Sigmoid colon (tissue), 7 donors: ENCODE measurements around the gene SELENOV. TPM values are rescaled to one million over a fixed set of nuclear protein-coding genes. Genes with fewer than 3 reads are reported as not detected.

Experiments
- DNase-seq: peaks from one replicate; pipeline ENCODE4 v3.0.0-alpha.2; 2019
- H3K27ac ChIP-seq, 4 donors: fragments of 200-600 bp; sonication (generic); one replicate each; pipeline ENCODE4 v1.5.1; 2016 to 2019; ENCODE audit warnings: mild to moderate bottlenecking in 1 of 4
- H3K27me3 ChIP-seq, 3 donors: fragments of 200-600 bp; sonication (generic); one replicate each; pipeline ENCODE4 v1.5.1; 2019; ENCODE audit warnings: mild to moderate bottlenecking in 1 of 3
- H3K36me3 ChIP-seq, 4 donors: fragments of 200-600 bp; sonication (generic); one replicate each; pipeline ENCODE4 v1.5.1; 2016 to 2019
- H3K4me1 ChIP-seq, 4 donors: fragments of 200-600 bp; sonication (generic); one replicate each; pipeline ENCODE4 v1.5.1; 2017 to 2019
- H3K4me3 ChIP-seq, 4 donors: fragments of 200-600 bp; sonication (generic); one replicate each; pipeline ENCODE4 v1.5.1; 2017 to 2019; ENCODE audit warnings: mild to moderate bottlenecking in 2 of 4, moderate library complexity in 1 of 4
- H3K9me3 ChIP-seq, 4 donors: fragments of 200-600 bp in 3 of 4; sonication (generic) in 3 of 4; one replicate each; pipeline versions ENCODE4 v1.5.1 to v1.6.1; 2013 to 2019
- EP300 ChIP-seq, 4 donors: sonication (generic); formaldehyde crosslinking; IDR thresholded peaks; one replicate each; pipeline ENCODE4 v1.6.1; 2017; ENCODE audit warnings: antibody characterized with exemption in 4 of 4
- POLR2A ChIP-seq, 2 donors: fragments of 450-650 bp; IDR thresholded peaks; one replicate each; pipeline ENCODE4 v1.6.1; 2016; ENCODE audit warnings: antibody characterized with exemption in 2 of 2, mild to moderate bottlenecking in 2 of 2, moderate library complexity in 2 of 2
- POLR2AphosphoS5 ChIP-seq, 4 donors: sonication (generic); formaldehyde crosslinking; IDR thresholded peaks; one replicate each; pipeline ENCODE4 v1.6.1; 2017; ENCODE audit warnings: antibody characterized with exemption in 4 of 4
- WGBS, 2 donors: extraction: QIAGEN DNeasy Blood & Tissue Kit; methylation state at CpG; one replicate each; pipeline ENCODE4 v1.1.7; 2013; 5-methylcytosine and 5-hydroxymethylcytosine counted together
- intact Hi-C: fragments of 100-400 bp; cut with DNase I; formaldehyde crosslinking; loops from one replicate; pipeline ENCODE4 v1.15.1; 2023
- polyA plus RNA-seq, 3 donors: library from polyadenylated mRNA; stranded (reverse); fragments of 200-250 nt; gene quantifications; one replicate each; pipeline ENCODE4 v1.2.3, GENCODE V29; 2013
- total RNA-seq, 4 donors: library from RNA; depleted of rRNA; stranded (reverse); fragments of >200 nt; gene quantifications; one replicate each; pipeline ENCODE4 v1.1.0, GENCODE V29; 2016
- TF ChIP-seq, protein P1 (sequence below), 4 experiments: fragments of 450-650 bp in 3 of 4; fragments of 200-600 bp in 1 of 4; IDR thresholded peaks; one replicate each; pipeline ENCODE4 v1.5.1; 2016 to 2019; ENCODE audit warnings: antibody characterized with exemption in 4 of 4, mild to moderate bottlenecking in 3 of 4, moderate library complexity in 2 of 4
- donor health status: healthy with polysubstance abuse.
- donor health status: Bipolar disorder and iron deficiency.
- donor health status: healthy.

SELENOV gene
- total and polyA plus RNA-seq, 7 donors, result not detected

DNA sequence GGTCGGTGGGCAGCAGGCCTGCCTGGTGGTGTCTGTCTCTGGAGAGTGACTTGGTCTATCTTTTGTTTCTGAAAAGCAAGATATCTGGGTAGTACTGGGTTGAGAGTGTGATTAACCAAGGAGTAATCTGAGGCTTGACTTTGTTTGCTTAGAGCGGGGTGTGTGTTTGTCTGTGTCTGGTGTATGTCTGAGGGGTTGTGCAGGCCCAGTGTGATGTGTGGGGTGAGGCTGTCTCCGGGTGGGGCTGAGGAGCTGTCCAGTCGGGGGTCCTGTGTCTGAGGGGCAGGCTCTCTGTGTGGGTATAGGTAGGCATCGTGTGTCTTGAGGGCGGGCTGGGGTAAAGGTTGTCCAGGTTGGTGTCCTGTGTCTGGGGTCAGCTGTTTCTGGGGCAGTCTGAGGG is 45.4 kb upstream of the SELENOV start:
- no peak for DNase-seq
- TF ChIP-seq POLR2A (IDR thresholded peaks at IDR 0.05), result no peak
- no peak for TF ChIP-seq POLR2AphosphoS5 (IDR thresholded peaks at IDR 0.05)
- no peak for TF ChIP-seq EP300 (IDR thresholded peaks at IDR 0.05)
- TF ChIP-seq, protein P1, sequence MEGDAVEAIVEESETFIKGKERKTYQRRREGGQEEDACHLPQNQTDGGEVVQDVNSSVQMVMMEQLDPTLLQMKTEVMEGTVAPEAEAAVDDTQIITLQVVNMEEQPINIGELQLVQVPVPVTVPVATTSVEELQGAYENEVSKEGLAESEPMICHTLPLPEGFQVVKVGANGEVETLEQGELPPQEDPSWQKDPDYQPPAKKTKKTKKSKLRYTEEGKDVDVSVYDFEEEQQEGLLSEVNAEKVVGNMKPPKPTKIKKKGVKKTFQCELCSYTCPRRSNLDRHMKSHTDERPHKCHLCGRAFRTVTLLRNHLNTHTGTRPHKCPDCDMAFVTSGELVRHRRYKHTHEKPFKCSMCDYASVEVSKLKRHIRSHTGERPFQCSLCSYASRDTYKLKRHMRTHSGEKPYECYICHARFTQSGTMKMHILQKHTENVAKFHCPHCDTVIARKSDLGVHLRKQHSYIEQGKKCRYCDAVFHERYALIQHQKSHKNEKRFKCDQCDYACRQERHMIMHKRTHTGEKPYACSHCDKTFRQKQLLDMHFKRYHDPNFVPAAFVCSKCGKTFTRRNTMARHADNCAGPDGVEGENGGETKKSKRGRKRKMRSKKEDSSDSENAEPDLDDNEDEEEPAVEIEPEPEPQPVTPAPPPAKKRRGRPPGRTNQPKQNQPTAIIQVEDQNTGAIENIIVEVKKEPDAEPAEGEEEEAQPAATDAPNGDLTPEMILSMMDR (IDR thresholded peaks at IDR 0.05), result no peak
- Histone ChIP-seq H3K27me3 (no peaks in the 10 kb centered on the region), H3K9me3 (no peaks in the 10 kb centered on the region), H3K36me3 (peaks cover 71 to 100% (median 93%) of the 10 kb centered on the region in 4 donors), H3K27ac (no peak overlapping the region), H3K4me1 (no peaks in the 10 kb centered on the region), H3K4me3 (no peak overlapping the region)
- 77 to 88% methylated on average over 6 of the region's 6 CpGs for WGBS, 2 donors
- intact Hi-C loops, result no loop called here

DNA sequence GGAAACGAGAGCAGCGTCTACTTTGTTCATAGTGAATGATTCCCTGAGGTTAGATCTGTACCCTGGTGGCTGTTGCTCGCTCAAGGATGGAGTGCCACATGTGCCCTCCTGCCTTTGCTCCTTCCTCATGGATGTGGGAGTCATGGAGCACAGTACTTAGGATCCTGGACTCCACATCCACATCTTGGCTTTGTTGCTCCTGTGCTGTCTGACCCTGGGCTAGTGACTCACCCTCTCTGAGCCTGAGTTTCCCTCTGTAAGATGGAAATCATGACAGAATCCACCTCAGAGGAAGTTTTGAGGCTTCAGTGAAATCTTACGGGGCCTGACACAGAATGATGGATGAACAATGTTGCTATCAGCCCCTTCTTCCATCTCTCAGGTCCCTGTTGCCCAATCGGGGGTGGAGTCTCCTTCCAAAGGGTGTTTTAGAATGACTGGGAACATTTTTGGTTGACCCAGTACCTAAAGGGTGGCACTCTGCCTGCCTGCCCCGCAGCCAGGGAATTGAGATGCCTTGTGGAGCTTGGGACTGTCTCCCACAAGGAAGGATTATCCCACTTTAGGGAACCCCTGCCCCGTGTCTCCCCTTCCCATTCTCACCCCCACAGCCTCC is 44.1 kb upstream of the SELENOV start:
- intact Hi-C loops, result no loop called here
- no peaks in the 10 kb centered on the region for H3K4me1 ChIP-seq
- H3K9me3 ChIP-seq, result no peaks in the 10 kb centered on the region
- no peak overlapping the region for H3K27ac ChIP-seq
- no peak overlapping the region for H3K4me3 ChIP-seq
- DNase-seq, result no peak
- H3K27me3 ChIP-seq, result no peaks in the 10 kb centered on the region
- WGBS, 2 donors, result 86 to 88% methylated on average over 7 of the region's 7 CpGs
- H3K36me3 ChIP-seq, result peaks cover 68 to 96% (median 87%) of the 10 kb centered on the region in 4 donors
- TF ChIP-seq, protein P1 (IDR thresholded peaks at IDR 0.05), result no peak
- TF ChIP-seq EP300 (IDR thresholded peaks at IDR 0.05) (no peak), POLR2A (IDR thresholded peaks at IDR 0.05) (no peak), POLR2AphosphoS5 (IDR thresholded peaks at IDR 0.05) (no peak)

DNA sequence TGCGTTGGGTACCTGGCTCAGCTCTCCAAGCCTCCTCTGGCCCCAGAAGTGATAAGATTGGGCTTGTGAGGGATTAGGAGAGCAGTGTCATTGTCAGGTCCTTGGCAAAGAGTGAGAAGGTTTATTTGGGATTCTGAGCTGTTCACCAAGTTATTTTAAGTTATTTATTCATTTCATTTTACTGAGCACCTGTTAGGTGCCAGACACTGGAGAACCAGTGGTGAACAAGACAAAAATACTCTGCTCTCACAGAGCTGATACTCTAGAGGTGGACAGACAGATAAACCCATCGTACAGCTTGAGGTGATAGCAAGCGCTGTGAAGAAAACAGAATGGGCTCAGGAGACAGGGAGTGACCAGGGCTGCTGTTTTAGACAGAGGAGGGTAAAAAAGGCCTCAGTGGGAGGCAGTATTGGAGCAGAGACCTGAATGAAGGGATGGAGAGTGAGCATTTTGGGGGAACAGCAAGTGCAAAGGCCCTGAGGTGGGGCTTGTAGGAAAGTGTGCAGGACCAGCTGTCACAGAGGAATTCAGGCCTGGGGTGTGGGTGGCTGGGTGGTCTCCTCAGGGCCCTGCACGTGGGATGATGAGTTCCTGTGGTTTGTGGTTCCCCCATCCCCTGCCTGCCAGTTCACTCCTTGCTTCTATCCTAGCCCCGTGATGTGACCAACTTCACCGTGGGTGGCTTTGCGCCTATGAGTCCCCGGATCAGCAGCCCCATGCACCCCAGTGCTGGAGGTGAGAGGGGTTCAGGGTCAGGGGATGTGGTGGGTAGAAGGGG is 43.0 kb upstream of the SELENOV start:
- H3K27me3 ChIP-seq, result no peaks in the 10 kb centered on the region
- TF ChIP-seq, protein P1 (IDR thresholded peaks at IDR 0.05), result no peak
- TF ChIP-seq EP300 (IDR thresholded peaks at IDR 0.05), result no peak
- TF ChIP-seq POLR2AphosphoS5 (IDR thresholded peaks at IDR 0.05), result no peak
- TF ChIP-seq POLR2A (IDR thresholded peaks at IDR 0.05), result no peak
- no peaks in the 10 kb centered on the region for H3K4me1 ChIP-seq
- 79 to 93% methylated on average over 8 of the region's 8 CpGs for WGBS, 2 donors
- H3K4me3 ChIP-seq, result no peak overlapping the region
- H3K36me3 ChIP-seq, result peaks cover 61 to 94% (median 86%) of the 10 kb centered on the region in 4 donors
- intact Hi-C loops, result no loop called here
- H3K27ac ChIP-seq, result no peak overlapping the region
- H3K9me3 ChIP-seq, result no peaks in the 10 kb centered on the region
- no peak for DNase-seq

DNA sequence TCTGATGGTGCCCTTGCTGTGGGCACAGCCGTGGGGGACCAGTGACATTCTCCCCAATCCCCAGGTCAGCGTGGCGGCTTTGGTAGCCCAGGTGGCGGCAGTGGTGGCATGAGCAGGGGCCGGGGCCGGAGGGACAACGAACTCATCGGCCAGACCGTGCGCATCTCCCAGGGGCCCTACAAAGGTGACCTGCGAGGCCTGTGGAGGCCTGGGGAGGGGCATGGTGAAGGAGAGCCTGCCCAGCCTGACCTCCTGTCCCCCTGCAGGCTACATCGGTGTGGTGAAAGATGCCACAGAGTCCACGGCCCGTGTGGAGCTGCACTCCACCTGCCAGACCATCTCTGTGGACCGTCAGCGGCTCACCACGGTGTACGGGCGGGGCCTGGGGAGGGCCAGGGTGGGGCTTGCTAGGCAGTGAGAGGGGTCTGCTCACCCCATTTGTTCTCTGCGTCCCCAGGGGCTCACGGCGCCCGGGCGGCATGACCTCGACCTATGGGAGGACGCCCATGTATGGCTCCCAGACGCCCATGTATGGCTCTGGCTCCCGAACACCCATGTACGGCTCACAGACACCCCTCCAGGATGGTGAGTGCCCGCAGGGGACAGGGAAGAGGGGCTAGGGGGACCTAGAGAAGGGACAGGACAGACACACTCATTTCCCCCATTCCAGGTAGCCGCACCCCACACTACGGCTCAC is 42.0 kb upstream of the SELENOV start:
- H3K9me3 ChIP-seq, result no peaks in the 10 kb centered on the region
- no peaks in the 10 kb centered on the region for H3K27me3 ChIP-seq
- peaks cover 58 to 87% (median 79%) of the 10 kb centered on the region in 4 donors for H3K36me3 ChIP-seq
- no peak overlapping the region for H3K4me3 ChIP-seq
- intact Hi-C loops, result no loop called here
- WGBS, 2 donors, result 89 to 93% methylated on average over 32 of the region's 32 CpGs
- DNase-seq, result no peak
- no peaks in the 10 kb centered on the region for H3K4me1 ChIP-seq
- no peak for TF ChIP-seq POLR2A (IDR thresholded peaks at IDR 0.05)
- TF ChIP-seq EP300 (IDR thresholded peaks at IDR 0.05), result no peak
- no peak for TF ChIP-seq POLR2AphosphoS5 (IDR thresholded peaks at IDR 0.05)
- TF ChIP-seq, protein P1 (IDR thresholded peaks at IDR 0.05), result no peak
- H3K27ac ChIP-seq, result no peak overlapping the region
